ENCODE data around the gene CCDC171.

CCDC171 gene

GRCh38 chr9:15867988-15868387 lies 315.1 kb downstream of the CCDC171 start:
- Histone ChIP-seq H3K9me3 (ENCODE audit: control insufficient read depth, low read length) (no peaks in the 10 kb centered on the region), H3K9ac (ENCODE audit: low read length) (no peak overlapping the region), H3K4me1 (ENCODE audit: control insufficient read depth, insufficient read depth, low read length) (no peaks in the 10 kb centered on the region), H3K36me3 (ENCODE audit: control insufficient read depth, insufficient read depth, low read length) (no peaks in the 10 kb centered on the region), H3K4me3 (ENCODE audit: low read length) (no peak overlapping the region), H3K27me3 (ENCODE audit: control insufficient read depth, insufficient read depth, low read length) (no peaks in the 10 kb centered on the region)

GRCh38 chr9:15873573-15874177 lies 320.8 kb downstream of the CCDC171 start:
- no peaks in the 10 kb centered on the region for H3K9me3 ChIP-seq (ENCODE audit: control insufficient read depth, low read length)
- H3K4me1 ChIP-seq (ENCODE audit: control insufficient read depth, insufficient read depth, low read length): no peaks in the 10 kb centered on the region
- no peaks in the 10 kb centered on the region for H3K27me3 ChIP-seq (ENCODE audit: control insufficient read depth, insufficient read depth, low read length)
- no peak overlapping the region for H3K9ac ChIP-seq (ENCODE audit: low read length)
- H3K4me3 ChIP-seq (ENCODE audit: low read length): no peak overlapping the region
- no peaks in the 10 kb centered on the region for H3K36me3 ChIP-seq (ENCODE audit: control insufficient read depth, insufficient read depth, low read length)

GRCh38 chr9:15882328-15882727 lies 329.5 kb downstream of the CCDC171 start:
- no peaks in the 10 kb centered on the region for H3K9me3 ChIP-seq (ENCODE audit: control insufficient read depth, low read length)
- no peaks in the 10 kb centered on the region for H3K36me3 ChIP-seq (ENCODE audit: control insufficient read depth, insufficient read depth, low read length)
- no peak overlapping the region for H3K9ac ChIP-seq (ENCODE audit: low read length)
- no peaks in the 10 kb centered on the region for H3K4me1 ChIP-seq (ENCODE audit: control insufficient read depth, insufficient read depth, low read length)
- no peaks in the 10 kb centered on the region for H3K27me3 ChIP-seq (ENCODE audit: control insufficient read depth, insufficient read depth, low read length)
- H3K4me3 ChIP-seq (ENCODE audit: low read length): no peak overlapping the region

- Histone ChIP-seq H3K9me3 (ENCODE audit: control insufficient read depth, low read length) (no peaks in the 10 kb centered on the region), H3K9ac (ENCODE audit: low read length) (no peak overlapping the region)
Measured at GRCh38 chr9:15882883-15883282, 330.0 kb downstream of the CCDC171 start.

GRCh38 chr9:15885464-15885863 lies 332.6 kb downstream of the CCDC171 start:
- H3K9ac ChIP-seq (ENCODE audit: low read length): no peak overlapping the region
- no peaks in the 10 kb centered on the region for H3K9me3 ChIP-seq (ENCODE audit: control insufficient read depth, low read length)
- H3K27me3 ChIP-seq (ENCODE audit: control insufficient read depth, insufficient read depth, low read length): no peaks in the 10 kb centered on the region
- H3K4me1 ChIP-seq (ENCODE audit: control insufficient read depth, insufficient read depth, low read length): no peaks in the 10 kb centered on the region
- no peaks in the 10 kb centered on the region for H3K36me3 ChIP-seq (ENCODE audit: control insufficient read depth, insufficient read depth, low read length)
- no peak overlapping the region for H3K4me3 ChIP-seq (ENCODE audit: low read length)

More at GRCh38 chr9:15882883-15883282, 330.0 kb downstream of the CCDC171 start:
- no peak overlapping the region for H3K4me3 ChIP-seq (ENCODE audit: low read length)
- H3K4me1 ChIP-seq (ENCODE audit: control insufficient read depth, insufficient read depth, low read length): no peaks in the 10 kb centered on the region
- H3K36me3 ChIP-seq (ENCODE audit: control insufficient read depth, insufficient read depth, low read length): no peaks in the 10 kb centered on the region
- no peaks in the 10 kb centered on the region for H3K27me3 ChIP-seq (ENCODE audit: control insufficient read depth, insufficient read depth, low read length)

- no peaks in the 10 kb centered on the region for H3K9me3 ChIP-seq (ENCODE audit: control insufficient read depth, low read length)
- H3K4me3 ChIP-seq (ENCODE audit: low read length): no peak overlapping the region
- H3K9ac ChIP-seq (ENCODE audit: low read length): no peak overlapping the region
- H3K36me3 ChIP-seq (ENCODE audit: control insufficient read depth, insufficient read depth, low read length): no peaks in the 10 kb centered on the region
- no peaks in the 10 kb centered on the region for H3K4me1 ChIP-seq (ENCODE audit: control insufficient read depth, insufficient read depth, low read length)
- H3K27me3 ChIP-seq (ENCODE audit: control insufficient read depth, insufficient read depth, low read length): no peaks in the 10 kb centered on the region
Measured at GRCh38 chr9:15889555-15889954, 336.7 kb downstream of the CCDC171 start.

GRCh38 chr9:15901572-15901971 lies 348.7 kb downstream of the CCDC171 start:
- Histone ChIP-seq H3K9me3 (ENCODE audit: control insufficient read depth, low read length) (no peaks in the 10 kb centered on the region), H3K27me3 (ENCODE audit: control insufficient read depth, insufficient read depth, low read length) (no peaks in the 10 kb centered on the region), H3K4me1 (ENCODE audit: control insufficient read depth, insufficient read depth, low read length) (no peaks in the 10 kb centered on the region)

GRCh38 chr9:15909297-15909696 lies 356.5 kb downstream of the CCDC171 start:
- Histone ChIP-seq H3K4me3 (ENCODE audit: low read length) (no peak overlapping the region), H3K9me3 (ENCODE audit: control insufficient read depth, low read length) (no peaks in the 10 kb centered on the region), H3K9ac (ENCODE audit: low read length) (no peak overlapping the region), H3K4me1 (ENCODE audit: control insufficient read depth, insufficient read depth, low read length) (no peaks in the 10 kb centered on the region), H3K36me3 (ENCODE audit: control insufficient read depth, insufficient read depth, low read length) (no peaks in the 10 kb centered on the region), H3K27me3 (ENCODE audit: control insufficient read depth, insufficient read depth, low read length) (no peaks in the 10 kb centered on the region)

More at GRCh38 chr9:15901572-15901971, 348.7 kb downstream of the CCDC171 start:
- Histone ChIP-seq H3K9ac (ENCODE audit: low read length) (no peak overlapping the region), H3K4me3 (ENCODE audit: low read length) (no peak overlapping the region), H3K36me3 (ENCODE audit: control insufficient read depth, insufficient read depth, low read length) (no peaks in the 10 kb centered on the region)

- Histone ChIP-seq H3K9me3 (ENCODE audit: control insufficient read depth, low read length) (no peaks in the 10 kb centered on the region), H3K9ac (ENCODE audit: low read length) (no peak overlapping the region), H3K36me3 (ENCODE audit: control insufficient read depth, insufficient read depth, low read length) (no peaks in the 10 kb centered on the region), H3K27me3 (ENCODE audit: control insufficient read depth, insufficient read depth, low read length) (no peaks in the 10 kb centered on the region), H3K4me3 (ENCODE audit: low read length) (no peak overlapping the region), H3K4me1 (ENCODE audit: control insufficient read depth, insufficient read depth, low read length) (no peaks in the 10 kb centered on the region)
Measured at GRCh38 chr9:15915711-15916110, 362.9 kb downstream of the CCDC171 start.

GRCh38 chr9:15927161-15927560 lies 374.3 kb downstream of the CCDC171 start:
- Histone ChIP-seq H3K36me3 (ENCODE audit: control insufficient read depth, insufficient read depth, low read length) (no peaks in the 10 kb centered on the region), H3K27me3 (ENCODE audit: control insufficient read depth, insufficient read depth, low read length) (no peaks in the 10 kb centered on the region), H3K4me1 (ENCODE audit: control insufficient read depth, insufficient read depth, low read length) (no peaks in the 10 kb centered on the region), H3K4me3 (ENCODE audit: low read length) (no peak overlapping the region), H3K9me3 (ENCODE audit: control insufficient read depth, low read length) (no peaks in the 10 kb centered on the region), H3K9ac (ENCODE audit: low read length) (no peak overlapping the region)

GRCh38 chr9:15935661-15936305 lies 382.9 kb downstream of the CCDC171 start:
- Histone ChIP-seq H3K9ac (ENCODE audit: low read length) (no peak overlapping the region), H3K4me3 (ENCODE audit: low read length) (no peak overlapping the region), H3K4me1 (ENCODE audit: control insufficient read depth, insufficient read depth, low read length) (no peaks in the 10 kb centered on the region), H3K9me3 (ENCODE audit: control insufficient read depth, low read length) (no peaks in the 10 kb centered on the region), H3K27me3 (ENCODE audit: control insufficient read depth, insufficient read depth, low read length) (no peaks in the 10 kb centered on the region), H3K36me3 (ENCODE audit: control insufficient read depth, insufficient read depth, low read length) (no peaks in the 10 kb centered on the region)

GRCh38 chr9:15936306-15936921 lies 383.6 kb downstream of the CCDC171 start:
- H3K9ac ChIP-seq (ENCODE audit: low read length): no peak overlapping the region
- no peaks in the 10 kb centered on the region for H3K4me1 ChIP-seq (ENCODE audit: control insufficient read depth, insufficient read depth, low read length)
- no peak overlapping the region for H3K4me3 ChIP-seq (ENCODE audit: low read length)
- no peaks in the 10 kb centered on the region for H3K36me3 ChIP-seq (ENCODE audit: control insufficient read depth, insufficient read depth, low read length)
- H3K27me3 ChIP-seq (ENCODE audit: control insufficient read depth, insufficient read depth, low read length): no peaks in the 10 kb centered on the region
- H3K9me3 ChIP-seq (ENCODE audit: control insufficient read depth, low read length): no peaks in the 10 kb centered on the region

Data from mucosa of stomach (tissue), 1 donor.